HG03571 (cell line): ENCODE results near the gene OR56A3.

Experiments
- ATAC-seq: cut with Tn5 transposase; IDR thresholded peaks from one replicate; pipeline ENCODE4 v1.9.1; 2021; ENCODE audit not compliant: unreplicated experiment

The OR56A3 gene

GRCh38 chr11:5968394-5968793 lies 26.3 kb downstream of the OR56A3 start, which contains the start of gene OR56A5:
TSS of gene OR56A5 (minus strand) at chr11:5968494. CDS start at chr11:5968494, 0 bp downstream.
- no peak for ATAC-seq

- ATAC-seq: no peak
Observed at GRCh38 chr11:5973530-5973929, 31.5 kb downstream of the OR56A3 start.

GRCh38 chr11:5983443-5983842 lies 41.4 kb downstream of the OR56A3 start:
- no peak for ATAC-seq

GRCh38 chr11:5986885-5987284 lies 44.8 kb downstream of the OR56A3 start, which contains the start of gene OR52L1:
TSS of gene OR52L1 (minus strand) at chr11:5986985. CDS start at chr11:5986930, 55 bp downstream.
- ATAC-seq: no peak

GRCh38 chr11:5989203-5989602 lies 47.2 kb downstream of the OR56A3 start:
- ATAC-seq: no peak

GRCh38 chr11:5992150-5992549 lies 50.1 kb downstream of the OR56A3 start:
- ATAC-seq: no peak

- no peak for ATAC-seq
Observed at GRCh38 chr11:5992604-5993251, 50.7 kb downstream of the OR56A3 start.

GRCh38 chr11:5994791-5995190 lies 52.7 kb downstream of the OR56A3 start:
- no peak for ATAC-seq
